HG03060 (cell line): ENCODE results near the gene WDR93.

Source experiments
- ATAC-seq: cut with Tn5 transposase; IDR thresholded peaks from one replicate; pipeline ENCODE4 v1.9.1; 2021; ENCODE audit warnings: low read depth, moderate number of reproducible peaks; ENCODE audit not compliant: unreplicated experiment

WDR93 gene

DNA sequence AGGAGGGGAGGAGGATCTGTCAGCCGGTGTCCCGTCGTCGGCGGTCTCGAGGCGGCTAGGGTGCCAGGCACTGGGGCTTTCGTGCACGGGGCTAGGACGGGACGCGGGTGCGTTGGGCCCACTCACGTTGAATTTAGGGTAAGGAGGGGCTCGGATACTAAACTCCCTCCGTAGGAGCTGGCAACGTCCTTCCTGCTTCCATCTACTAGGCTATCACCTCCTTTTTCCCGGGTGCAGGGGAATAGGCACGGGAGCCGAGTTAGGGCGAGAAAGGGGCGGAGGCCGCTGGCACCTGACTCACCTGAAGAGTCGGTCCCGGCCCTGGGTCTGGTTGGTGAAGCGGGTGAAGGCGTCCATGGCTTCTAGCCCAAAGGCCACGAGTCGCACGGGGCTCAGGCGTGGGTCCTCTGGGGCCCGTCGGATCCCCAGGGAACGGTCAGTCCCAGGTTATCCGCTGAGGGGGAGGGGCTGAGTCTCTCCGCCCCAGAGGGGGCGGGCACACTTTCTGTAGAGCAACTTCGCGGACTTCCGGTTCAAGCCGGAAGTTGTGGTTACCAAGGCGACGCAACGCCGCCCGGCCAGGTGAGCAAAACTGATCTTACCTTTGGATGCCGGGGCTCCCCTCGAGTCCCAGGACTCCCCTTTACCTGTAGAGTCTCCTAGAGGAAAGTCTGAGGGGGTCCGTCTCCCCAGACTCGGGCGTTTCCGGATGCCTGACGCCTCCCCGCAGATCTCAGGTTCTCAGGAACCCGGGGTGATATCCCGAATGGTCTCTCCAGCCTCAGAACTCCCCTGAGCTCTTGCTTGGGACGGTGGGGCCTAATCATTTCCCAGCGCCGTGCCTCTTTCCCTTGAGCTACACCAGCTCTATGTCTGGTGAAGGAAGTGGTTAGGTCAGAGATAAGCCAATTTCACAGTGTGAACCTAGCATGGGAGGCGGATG lies at the start of gene WDR93, which contains the start of gene PEX11A:
Gene WDR93 (plus strand): TSS at position 536 of the 943 bp plus-strand sequence. CDS start 10,936 bp downstream, outside the sequence.
Gene PEX11A (minus strand): TSS at position 479 of the 943 bp plus-strand sequence. CDS start 122 bp downstream, at position 357.
- ATAC-seq, result peak; percentile 69

GRCh38 chr15:89641053-89641452 lies 49.6 kb upstream of the WDR93 start:
- ATAC-seq, result no peak

DNA sequence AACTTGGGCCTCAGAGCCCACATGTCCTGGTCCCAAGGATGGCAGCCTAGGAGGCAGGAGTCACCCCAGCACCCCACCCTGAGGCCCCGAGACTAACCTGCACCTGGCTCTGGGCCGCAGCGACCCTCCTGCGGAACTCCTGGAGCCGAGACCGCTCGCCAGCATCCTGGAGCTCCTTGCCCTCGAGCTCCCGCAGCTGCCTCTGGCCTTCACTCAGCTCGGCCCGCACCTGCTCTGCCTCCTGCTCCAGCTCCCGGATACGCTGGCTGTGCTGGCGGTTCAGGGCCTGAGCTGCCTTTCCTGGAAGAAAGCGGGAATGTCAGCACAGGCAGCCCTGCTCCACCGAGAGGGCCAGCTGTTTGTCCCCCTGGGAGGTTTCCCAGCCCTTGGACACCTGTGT lies 48.5 kb upstream of the WDR93 start:
- ATAC-seq, result no peak

GRCh38 chr15:89645680-89646079 lies 44.9 kb upstream of the WDR93 start:
- no peak for ATAC-seq

DNA sequence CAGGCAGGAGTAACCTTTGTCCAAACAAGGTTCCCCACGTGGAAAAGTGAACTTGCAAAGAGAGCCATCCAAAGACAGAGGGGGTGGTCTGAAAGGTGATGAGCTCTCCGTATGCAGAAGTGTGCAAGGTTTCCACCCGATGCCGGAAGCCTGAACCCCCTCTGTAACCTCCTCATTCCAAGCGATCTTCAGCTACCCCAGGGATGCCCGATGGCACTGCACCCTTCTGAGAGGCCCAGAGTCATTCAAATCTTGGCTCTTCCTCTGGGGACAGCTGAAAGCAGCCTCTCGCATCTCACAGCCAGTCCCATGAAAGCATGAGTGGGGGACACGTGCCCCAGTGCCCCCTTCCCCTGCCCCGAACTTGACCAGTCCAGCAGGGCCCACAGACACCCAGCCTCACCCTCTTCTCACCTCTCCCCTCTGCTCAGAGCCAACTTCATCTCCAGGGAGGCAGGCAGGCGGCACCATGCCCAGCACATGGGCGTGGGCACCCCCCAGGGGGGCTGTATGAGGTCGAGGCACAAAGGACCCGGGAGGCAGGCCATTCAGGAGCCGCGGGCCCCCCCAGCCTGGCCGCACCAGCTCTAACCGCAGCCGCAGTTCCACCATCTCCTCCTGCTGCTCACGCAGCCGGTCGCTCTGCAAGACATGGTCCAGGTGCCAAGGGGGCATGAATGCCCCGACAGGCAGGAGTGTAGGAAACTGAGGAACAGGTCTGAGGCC lies 44.0 kb upstream of the WDR93 start:
- no peak for ATAC-seq

DNA sequence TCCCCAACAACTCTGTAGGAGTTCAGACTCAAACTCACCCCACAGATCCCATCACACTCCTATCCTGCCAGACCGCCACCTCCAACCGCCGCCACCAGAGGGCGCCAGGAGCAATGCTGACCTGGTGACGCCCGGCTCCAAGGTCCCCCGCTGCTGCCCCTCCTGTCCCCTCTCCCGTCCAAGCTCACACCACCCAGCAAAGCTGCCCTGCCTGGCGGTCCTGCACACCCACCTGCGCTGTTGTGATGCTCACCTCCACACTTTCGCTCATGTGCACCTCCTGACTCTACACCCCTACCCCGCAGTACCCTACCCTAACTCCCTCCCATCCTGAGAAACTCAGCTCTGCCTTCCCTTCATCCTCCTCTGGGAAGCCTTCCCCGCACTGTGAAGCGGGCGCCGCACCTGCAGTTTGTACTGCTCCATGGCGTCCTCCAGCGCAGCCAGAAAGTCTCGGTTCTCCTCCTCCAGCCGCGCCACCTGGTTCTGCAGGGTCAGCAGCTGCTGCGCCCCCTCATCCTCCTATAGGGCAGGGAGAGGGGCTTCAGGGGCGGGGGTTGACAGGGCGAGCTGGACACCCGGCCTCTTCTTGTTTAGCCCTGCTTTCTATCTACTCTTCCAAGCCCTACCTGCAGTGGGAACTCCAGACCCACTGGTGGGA lies 43.3 kb upstream of the WDR93 start:
- no peak for ATAC-seq

DNA sequence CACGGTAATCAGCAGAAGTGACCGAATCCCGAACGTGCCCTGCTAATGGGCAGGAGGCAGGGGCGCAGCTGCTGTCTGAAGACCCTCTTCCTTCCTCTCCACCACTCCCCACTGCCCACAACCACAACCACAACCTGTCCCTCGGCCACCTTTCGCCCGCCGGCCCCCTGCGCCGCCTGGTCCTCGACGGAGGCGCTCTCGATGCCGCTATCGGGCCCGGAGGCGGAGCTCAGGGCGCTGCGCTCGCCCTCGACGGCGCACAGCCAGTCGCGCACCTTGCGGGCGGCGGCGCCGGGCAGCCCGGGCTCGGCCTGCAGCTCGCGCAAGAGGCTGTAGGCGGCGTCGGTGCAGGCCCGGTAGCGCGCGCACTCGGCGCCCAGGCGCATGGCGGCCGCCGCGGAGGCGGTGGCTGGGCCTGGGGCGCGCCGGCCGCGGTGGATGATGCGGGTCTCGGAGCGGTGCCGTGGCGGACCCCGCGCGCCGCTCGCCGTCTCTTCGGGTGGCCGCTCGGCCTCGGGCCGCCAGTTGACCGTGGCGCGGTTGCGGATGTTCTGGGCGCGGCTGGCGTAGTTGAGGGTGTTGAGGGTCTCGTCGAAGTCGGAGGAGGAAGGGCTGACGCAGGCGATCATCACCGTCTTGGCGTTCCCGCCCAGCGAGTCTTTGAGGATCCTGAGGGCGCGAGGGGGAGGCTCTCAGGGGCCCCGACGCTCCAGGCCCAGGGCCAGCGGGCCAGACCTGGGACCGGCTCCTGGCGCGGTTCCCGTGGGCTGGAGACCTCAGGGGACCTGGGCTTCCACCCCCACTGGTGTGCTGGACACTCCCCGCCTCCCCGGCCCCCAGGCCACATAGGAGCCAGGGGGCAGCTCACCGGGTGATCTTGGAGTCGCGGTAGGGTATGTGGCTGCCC lies 42.3 kb upstream of the WDR93 start:
- ATAC-seq, result no peak

- ATAC-seq, result no peak
Measured at GRCh38 chr15:89649013-89649625, 41.5 kb upstream of the WDR93 start.

DNA sequence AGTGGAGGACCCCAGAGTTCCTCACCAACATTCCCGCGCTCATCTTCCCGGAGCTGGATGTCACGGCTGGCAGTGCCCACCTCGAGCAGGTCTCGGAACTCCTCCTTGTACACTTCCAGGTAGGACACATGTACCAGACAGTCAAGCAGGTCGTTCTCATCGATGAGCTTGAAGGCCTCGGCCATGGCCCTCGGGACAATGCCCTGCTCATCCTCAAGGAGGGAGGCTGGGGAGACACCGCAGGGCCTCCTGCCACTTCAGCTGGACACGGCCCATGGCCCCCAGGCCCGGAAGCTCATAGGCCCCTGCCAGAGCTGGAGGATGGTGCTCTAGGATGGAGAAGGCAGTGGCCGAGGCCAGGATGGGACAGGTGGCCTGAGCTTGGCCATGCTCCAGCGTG lies 40.9 kb upstream of the WDR93 start:
- ATAC-seq, result no peak

- ATAC-seq, result no peak
Measured at GRCh38 chr15:89652131-89652530, 38.5 kb upstream of the WDR93 start.

- ATAC-seq, result no peak
Measured at GRCh38 chr15:89652666-89653065, 37.9 kb upstream of the WDR93 start.

DNA sequence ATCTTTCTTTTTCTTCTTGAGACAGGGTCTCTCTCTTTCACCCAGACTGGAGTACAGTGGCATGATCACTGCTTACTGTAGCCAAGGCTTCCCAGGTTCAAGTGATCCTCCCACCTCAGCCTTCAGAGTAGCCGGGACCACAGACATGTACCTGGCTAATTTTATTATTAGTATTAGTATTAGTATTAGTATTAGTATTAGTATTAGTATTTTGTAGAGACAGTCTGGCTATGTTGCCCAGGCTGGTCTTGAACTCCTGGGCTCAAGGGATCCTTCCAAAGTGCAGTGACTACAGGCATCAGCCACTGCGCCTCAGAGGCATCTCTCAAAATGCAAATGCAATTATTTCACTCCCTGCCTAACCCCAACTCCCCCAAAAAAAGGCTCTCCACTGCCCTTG lies 37.0 kb upstream of the WDR93 start:
- ATAC-seq, result no peak

DNA sequence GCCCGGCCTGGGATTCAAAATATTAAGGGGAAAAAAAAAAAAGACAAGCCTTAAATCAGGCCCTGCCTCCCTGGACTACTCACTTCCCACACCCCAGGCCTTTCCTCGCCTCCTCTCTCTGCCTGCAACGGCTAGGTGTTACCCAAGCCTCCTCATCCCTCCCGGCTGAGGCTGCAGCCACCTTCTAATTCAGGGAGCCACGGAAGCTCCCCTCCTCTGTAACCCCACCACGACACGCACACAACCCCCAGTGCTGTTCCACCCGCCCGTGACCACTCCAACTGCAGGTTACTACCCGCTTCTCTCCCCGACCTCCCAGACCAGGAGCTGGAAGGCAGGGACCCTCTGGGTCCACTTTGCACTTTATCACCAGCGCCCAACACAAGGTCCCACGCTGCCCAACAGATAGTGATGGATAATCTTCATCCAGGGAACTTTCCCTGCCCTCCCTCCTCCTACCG lies 36.3 kb upstream of the WDR93 start:
- ATAC-seq, result no peak

DNA sequence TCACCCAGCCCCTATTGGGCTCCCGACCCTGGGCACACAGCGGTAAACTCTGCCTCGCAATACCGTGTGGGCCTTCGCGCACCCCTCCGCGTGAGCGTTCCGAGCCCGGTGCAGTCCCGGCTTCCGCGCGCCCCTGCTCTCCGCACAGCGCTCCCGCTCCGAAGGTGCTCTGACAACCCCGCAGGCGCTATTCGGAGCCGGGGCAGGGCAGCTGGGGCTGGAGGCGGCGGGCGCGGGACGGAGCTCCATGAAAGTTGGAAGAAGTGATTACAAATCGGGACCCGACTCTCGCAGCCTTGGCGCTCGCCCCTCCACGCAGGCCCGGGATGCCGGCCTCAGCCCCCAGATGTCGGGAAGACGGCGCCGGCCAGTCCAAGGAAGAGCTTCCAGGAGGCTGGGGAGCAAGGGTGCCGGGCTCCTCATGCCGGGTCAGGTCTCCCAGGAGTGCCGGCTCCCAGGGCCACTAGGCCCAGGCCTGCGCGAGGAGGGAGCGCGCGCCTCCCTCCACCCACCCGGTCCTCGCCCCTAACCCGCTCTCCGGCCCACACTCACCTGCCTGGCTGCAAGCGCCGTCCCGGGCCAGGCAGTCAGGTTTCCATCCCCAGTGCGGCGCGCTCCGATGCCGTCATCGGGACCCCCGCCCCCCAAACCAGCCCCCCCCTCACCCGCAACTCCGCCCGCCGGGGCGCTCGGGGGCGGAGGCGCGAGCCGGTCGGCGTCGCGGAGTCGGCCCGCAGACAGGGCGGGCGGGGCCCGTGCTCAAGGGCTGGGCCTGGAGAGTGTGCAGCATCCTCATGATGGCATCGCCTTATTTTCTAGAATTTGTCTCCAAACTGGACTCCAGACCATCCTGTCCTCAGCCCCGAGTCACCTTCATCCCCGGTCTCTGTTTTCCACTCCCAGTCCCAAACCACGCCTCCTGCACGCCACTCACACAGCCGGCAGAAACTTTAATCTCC lies 35.5 kb upstream of the WDR93 start, which contains the start of gene KIF7:
Gene KIF7 (minus strand): TSS at position 621 of the 959 bp plus-strand sequence. CDS start 2,537 bp downstream, outside the sequence.
- no peak for ATAC-seq

- no peak for ATAC-seq
Measured at GRCh38 chr15:89656116-89656815, 34.3 kb upstream of the WDR93 start.

DNA sequence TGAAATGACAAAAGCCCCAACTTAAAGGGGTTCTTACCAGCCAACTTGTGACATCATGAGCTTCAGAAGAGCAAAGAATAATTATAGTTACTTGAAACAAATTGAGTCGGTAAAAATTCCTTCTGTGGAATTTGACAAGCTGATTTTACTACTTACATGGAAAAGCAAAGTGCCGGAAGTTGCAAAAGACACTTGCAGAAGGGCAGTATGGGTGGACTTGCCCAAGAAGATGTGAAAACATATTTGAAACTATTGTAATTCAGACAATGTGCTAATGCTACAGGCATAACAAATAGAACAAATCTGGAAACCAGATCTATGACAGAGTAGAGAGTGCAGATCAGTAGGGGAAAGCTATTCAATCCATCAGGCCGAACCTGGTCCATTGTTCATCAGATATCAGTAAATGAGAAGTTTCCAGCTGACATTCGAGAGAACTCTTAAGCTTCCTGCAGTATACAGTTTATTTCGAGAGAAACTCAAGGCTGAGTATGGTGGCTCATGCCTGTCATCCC lies 32.9 kb upstream of the WDR93 start:
- no peak for ATAC-seq

- ATAC-seq, result no peak
Measured at GRCh38 chr15:89659295-89659694, 31.3 kb upstream of the WDR93 start.
